OCI-LY7 (cell line): ENCODE data around the gene MBD3.

Experiments
- EZH2phosphoT487 ChIP-seq: fragments of 200-600 bp; sonication (generic); IDR thresholded peaks from 2 replicates; pipeline ENCODE4 v1.6.1; 2018; ENCODE audit warnings: low read depth, borderline replicate concordance, mild to moderate bottlenecking, mixed run types, antibody characterized with exemption, low read length, moderate library complexity, mixed read lengths
- TF ChIP-seq, protein P1 (sequence below): fragments of 200-600 bp; sonication (generic); conservative IDR thresholded peaks from 2 replicates; pipeline ENCODE4 v1.5.1; 2014; ENCODE audit warnings: mild to moderate bottlenecking, antibody characterized with exemption, low read length, moderate library complexity, mixed read lengths

DNA sequence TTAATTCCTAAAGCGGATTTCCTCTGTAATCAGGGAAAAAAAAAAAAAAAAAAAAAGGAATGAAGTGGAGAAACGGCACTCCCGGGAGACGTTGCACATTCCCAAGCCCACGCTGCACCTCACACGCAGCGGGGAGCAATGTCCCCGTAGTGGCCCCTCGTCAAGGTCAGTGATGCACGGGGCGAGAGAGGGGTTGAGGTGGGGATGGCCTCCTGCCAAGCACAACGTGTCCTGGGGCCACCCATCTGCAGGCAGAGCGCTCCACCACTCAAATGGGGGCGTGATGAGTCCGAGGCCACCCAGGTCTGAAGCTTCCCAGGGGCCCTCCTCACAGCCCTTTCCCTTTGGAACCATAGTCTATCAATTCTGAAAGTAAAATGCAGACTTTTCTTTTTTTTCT lies 53.7 kb downstream of the MBD3 start:
- TF ChIP-seq, protein P1, sequence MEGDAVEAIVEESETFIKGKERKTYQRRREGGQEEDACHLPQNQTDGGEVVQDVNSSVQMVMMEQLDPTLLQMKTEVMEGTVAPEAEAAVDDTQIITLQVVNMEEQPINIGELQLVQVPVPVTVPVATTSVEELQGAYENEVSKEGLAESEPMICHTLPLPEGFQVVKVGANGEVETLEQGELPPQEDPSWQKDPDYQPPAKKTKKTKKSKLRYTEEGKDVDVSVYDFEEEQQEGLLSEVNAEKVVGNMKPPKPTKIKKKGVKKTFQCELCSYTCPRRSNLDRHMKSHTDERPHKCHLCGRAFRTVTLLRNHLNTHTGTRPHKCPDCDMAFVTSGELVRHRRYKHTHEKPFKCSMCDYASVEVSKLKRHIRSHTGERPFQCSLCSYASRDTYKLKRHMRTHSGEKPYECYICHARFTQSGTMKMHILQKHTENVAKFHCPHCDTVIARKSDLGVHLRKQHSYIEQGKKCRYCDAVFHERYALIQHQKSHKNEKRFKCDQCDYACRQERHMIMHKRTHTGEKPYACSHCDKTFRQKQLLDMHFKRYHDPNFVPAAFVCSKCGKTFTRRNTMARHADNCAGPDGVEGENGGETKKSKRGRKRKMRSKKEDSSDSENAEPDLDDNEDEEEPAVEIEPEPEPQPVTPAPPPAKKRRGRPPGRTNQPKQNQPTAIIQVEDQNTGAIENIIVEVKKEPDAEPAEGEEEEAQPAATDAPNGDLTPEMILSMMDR, result no peak
- no peak for TF ChIP-seq EZH2phosphoT487
